ENCODE data around the gene CD2AP. TPM values are rescaled to one million over a fixed set of nuclear protein-coding genes. Genes with fewer than 3 reads are reported as not detected.

The CD2AP gene
- total and polyA plus RNA-seq, 9 donors, result 6.9 to 40.7 (median 15.5) TPM

DNA sequence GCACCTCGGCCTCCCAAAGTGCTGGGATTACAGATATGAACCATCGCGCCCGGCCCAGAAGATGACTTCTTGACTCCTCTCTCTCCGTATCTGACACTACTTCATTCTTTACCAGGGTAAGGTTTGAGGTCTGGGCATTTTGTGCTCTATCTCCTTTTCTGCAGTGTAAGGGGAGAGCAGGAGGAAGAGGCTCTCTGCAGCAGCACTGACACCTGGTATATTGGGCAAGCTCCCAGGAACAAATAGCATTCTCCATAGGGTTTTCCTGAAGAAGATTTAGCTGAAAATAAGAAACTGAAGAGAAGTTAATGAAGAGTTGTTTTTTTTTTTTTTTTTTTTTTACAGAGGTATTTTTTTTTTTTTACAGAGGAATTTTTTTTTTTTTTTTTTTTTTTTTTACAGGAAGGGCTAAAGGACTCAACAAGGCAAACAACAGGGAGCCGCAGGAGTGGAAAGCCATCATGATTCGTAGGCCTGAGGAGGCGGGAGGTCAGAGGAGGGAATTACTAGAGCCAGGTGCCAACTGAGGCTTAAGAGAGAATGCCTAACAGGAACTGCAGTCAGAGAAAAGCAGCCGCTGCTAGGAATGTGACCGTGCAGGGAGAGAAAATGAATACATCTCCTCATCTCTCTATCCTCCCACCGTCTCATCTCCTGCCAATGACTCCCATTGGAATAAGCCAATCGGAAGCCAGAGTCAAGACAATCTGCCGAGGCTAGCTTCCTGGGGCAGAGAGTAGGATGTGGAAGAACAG is 186.1 kb downstream of the CD2AP start:
- no peak overlapping the region for H3K4me3 ChIP-seq
- TF ChIP-seq POLR2A (IDR thresholded peaks at IDR 0.05) (no peak), EP300 (IDR thresholded peaks at IDR 0.05) (no peak)
- TF ChIP-seq, protein P1, sequence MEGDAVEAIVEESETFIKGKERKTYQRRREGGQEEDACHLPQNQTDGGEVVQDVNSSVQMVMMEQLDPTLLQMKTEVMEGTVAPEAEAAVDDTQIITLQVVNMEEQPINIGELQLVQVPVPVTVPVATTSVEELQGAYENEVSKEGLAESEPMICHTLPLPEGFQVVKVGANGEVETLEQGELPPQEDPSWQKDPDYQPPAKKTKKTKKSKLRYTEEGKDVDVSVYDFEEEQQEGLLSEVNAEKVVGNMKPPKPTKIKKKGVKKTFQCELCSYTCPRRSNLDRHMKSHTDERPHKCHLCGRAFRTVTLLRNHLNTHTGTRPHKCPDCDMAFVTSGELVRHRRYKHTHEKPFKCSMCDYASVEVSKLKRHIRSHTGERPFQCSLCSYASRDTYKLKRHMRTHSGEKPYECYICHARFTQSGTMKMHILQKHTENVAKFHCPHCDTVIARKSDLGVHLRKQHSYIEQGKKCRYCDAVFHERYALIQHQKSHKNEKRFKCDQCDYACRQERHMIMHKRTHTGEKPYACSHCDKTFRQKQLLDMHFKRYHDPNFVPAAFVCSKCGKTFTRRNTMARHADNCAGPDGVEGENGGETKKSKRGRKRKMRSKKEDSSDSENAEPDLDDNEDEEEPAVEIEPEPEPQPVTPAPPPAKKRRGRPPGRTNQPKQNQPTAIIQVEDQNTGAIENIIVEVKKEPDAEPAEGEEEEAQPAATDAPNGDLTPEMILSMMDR (IDR thresholded peaks at IDR 0.05), result no peak
- no peaks in the 10 kb centered on the region for H3K4me1 ChIP-seq (ENCODE audit: insufficient read depth)
- no peak for DNase-seq
- no peaks in the 10 kb centered on the region for H3K27me3 ChIP-seq
- no peaks in the 10 kb centered on the region for H3K36me3 ChIP-seq
- no peaks in the 10 kb centered on the region for H3K9me3 ChIP-seq
- no peak overlapping the region for H3K27ac ChIP-seq
- 49 to 77% (median 59%) methylated on average over 13 of the region's 13 CpGs for WGBS, 3 donors
- intact Hi-C loops (cut with DNase I), result no loop called here

DNA sequence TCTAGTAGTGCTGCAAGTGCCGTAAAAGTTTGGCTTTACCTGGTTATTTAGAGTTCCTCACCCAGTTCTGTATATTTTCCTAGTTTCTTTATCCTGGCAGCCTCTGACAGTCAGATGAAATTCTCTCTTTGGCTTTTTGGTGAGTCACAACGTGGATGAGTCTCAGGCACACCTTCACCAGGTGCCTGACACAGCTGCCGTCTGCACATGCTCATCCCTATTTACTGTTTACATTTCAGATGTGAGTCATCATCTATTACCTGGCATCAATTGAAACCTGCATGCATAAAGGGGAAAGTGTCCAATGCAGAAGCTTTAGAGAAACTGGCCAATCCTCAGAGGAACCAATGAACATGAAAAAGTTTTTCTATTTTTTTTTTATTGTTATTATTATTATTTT is 187.5 kb downstream of the CD2AP start:
- intact Hi-C loops (cut with DNase I), result no loop called here
- no peak for TF ChIP-seq EP300 (IDR thresholded peaks at IDR 0.05)
- TF ChIP-seq, protein P1 (IDR thresholded peaks at IDR 0.05), result no peak
- TF ChIP-seq POLR2A (IDR thresholded peaks at IDR 0.05), result no peak

DNA sequence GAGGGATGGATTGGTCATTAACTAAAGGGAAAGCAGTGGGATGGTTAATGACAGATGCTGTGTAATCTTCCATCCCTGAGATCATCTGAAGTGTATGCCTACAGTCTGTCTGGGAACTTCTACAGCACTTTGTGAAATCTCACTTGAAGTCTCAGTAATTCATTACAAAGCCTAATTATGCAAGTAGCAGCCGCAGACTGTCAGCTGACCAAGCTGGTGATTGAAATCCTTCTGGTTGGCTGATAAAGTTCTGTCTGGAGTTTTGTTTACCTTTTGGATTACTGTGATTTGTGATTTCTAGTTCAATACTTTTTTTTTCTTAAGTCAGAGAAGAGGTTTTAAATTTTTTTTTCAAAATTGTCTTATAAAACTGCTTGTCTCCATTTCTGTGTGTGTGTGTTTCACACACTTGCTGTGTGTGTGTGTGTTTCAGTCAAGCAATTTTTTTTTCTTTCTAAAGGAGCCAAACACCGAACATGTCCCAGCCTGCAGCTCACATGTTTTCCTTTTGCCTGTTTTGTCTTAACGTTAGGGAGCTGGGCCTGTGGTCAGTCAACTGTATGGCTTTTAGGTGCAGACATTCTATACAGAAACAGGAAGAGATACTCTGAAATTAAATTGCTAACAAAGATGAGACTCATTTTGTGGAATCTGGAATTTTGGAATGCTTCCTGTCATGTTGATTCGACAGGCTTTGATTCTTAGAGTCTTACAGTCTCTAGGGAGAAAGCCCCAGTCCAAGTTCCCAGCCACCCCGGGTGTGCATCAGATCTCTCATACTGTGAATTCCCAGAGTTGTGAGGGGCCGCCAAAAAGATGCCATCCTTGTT is 192.3 kb downstream of the CD2AP start:
- intact Hi-C loops (cut with DNase I), result no loop called here
- 21 to 34% (median 24%) methylated on average over 6 of the region's 6 CpGs for WGBS, 3 donors

More for the DNA sequence above, 187.5 kb downstream of the CD2AP start:
- WGBS, 3 donors, result 73 to 78% (median 78%) methylated on average over 3 of the region's 3 CpGs
- no peak for DNase-seq
- no peak overlapping the region for H3K27ac ChIP-seq
- H3K4me1 ChIP-seq (ENCODE audit: insufficient read depth), result no peaks in the 10 kb centered on the region
- H3K27me3 ChIP-seq, result no peaks in the 10 kb centered on the region
- H3K4me3 ChIP-seq, result no peak overlapping the region
- no peaks in the 10 kb centered on the region for H3K9me3 ChIP-seq
- no peaks in the 10 kb centered on the region for H3K36me3 ChIP-seq

DNA sequence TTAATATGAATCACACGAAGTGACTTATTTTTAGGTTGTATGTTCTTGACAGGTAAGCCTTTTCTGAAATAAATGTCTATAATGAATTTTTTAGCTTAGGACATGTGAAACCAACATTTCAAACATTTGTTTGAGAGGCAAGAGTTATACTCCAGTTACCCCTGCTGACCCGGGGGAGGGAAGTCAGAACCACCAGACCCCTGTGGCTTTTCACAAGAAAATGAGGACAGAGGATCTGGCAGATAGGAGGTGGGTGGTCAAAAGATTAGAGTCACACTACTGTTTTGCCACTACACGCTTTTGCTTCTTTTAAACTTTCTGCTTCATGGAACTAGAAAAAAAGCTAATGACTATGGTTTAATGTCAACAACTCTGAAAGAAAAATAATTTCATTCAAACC is 193.3 kb downstream of the CD2AP start:
- H3K4me1 ChIP-seq (ENCODE audit: insufficient read depth), result no peaks in the 10 kb centered on the region
- H3K36me3 ChIP-seq, result no peaks in the 10 kb centered on the region
- WGBS, 3 donors, result 52 to 61% (median 61%) methylated on average over 3 of the region's 3 CpGs
- intact Hi-C loops (cut with DNase I), result no loop called here
- H3K27me3 ChIP-seq, result no peaks in the 10 kb centered on the region
- TF ChIP-seq, protein P1 (IDR thresholded peaks at IDR 0.05), result no peak
- TF ChIP-seq POLR2A (IDR thresholded peaks at IDR 0.05) (no peak), EP300 (IDR thresholded peaks at IDR 0.05) (no peak)
- DNase-seq, result no peak
- H3K27ac ChIP-seq, result no peak overlapping the region
- H3K9me3 ChIP-seq, result no peaks in the 10 kb centered on the region
- H3K4me3 ChIP-seq, result no peak overlapping the region

More for the DNA sequence above, 192.3 kb downstream of the CD2AP start:
- Histone ChIP-seq H3K36me3 (no peaks in the 10 kb centered on the region), H3K4me3 (no peak overlapping the region), H3K27me3 (no peaks in the 10 kb centered on the region), H3K4me1 (ENCODE audit: insufficient read depth) (no peaks in the 10 kb centered on the region), H3K9me3 (no peaks in the 10 kb centered on the region), H3K27ac (no peak overlapping the region)
- DNase-seq, result no peak
- TF ChIP-seq, protein P1 (IDR thresholded peaks at IDR 0.05), result no peak
- TF ChIP-seq POLR2A (IDR thresholded peaks at IDR 0.05), result no peak
- no peak for TF ChIP-seq EP300 (IDR thresholded peaks at IDR 0.05)
